Measurements from ENCODE around the gene RAD23A. TPM values are rescaled to one million over a fixed set of nuclear protein-coding genes. Genes with fewer than 3 reads are reported as not detected.

RAD23A gene
- total and polyA plus RNA-seq, 2 donors (not counting 3 experiments of a cell fraction or from before 2014, with no cell fraction given), result 66.9 to 102 TPM

- no peak overlapping the region for H3K27ac ChIP-seq (ENCODE audit: insufficient read depth, low read depth, low read length)
- no peaks in the 10 kb centered on the region for H4K20me1 ChIP-seq (replicated peaks; ENCODE audit: control insufficient read depth, extremely low read depth, insufficient read depth, low read length)
- TF ChIP-seq POLR2AphosphoS5 (IDR thresholded peaks at IDR 0.05; ENCODE audit: insufficient read depth, low read depth, low read length) (no peak), MYC (IDR thresholded peaks at IDR 0.05; ENCODE audit: low read depth, low read length) (no peak), JUN (IDR thresholded peaks at IDR 0.05; ENCODE audit: borderline replicate concordance, insufficient read depth, insufficient read length, low read depth) (no peak), MAX (IDR thresholded peaks at IDR 0.05; ENCODE audit: insufficient read depth, insufficient read length) (no peak), EZH2 (IDR thresholded peaks at IDR 0.05; ENCODE audit: borderline replicate concordance, low read depth, low read length, severe bottlenecking) (no peak), GATA2 (IDR thresholded peaks at IDR 0.05; ENCODE audit: insufficient read depth, insufficient read length, low read depth, low read length) (no peak), POLR2A (IDR thresholded peaks at IDR 0.05; ENCODE audit: low read depth, low read length) (no peak), FOS (IDR thresholded peaks at IDR 0.05; ENCODE audit: borderline replicate concordance, insufficient read depth, low read length) (no peak)
- TF ChIP-seq, protein P1, sequence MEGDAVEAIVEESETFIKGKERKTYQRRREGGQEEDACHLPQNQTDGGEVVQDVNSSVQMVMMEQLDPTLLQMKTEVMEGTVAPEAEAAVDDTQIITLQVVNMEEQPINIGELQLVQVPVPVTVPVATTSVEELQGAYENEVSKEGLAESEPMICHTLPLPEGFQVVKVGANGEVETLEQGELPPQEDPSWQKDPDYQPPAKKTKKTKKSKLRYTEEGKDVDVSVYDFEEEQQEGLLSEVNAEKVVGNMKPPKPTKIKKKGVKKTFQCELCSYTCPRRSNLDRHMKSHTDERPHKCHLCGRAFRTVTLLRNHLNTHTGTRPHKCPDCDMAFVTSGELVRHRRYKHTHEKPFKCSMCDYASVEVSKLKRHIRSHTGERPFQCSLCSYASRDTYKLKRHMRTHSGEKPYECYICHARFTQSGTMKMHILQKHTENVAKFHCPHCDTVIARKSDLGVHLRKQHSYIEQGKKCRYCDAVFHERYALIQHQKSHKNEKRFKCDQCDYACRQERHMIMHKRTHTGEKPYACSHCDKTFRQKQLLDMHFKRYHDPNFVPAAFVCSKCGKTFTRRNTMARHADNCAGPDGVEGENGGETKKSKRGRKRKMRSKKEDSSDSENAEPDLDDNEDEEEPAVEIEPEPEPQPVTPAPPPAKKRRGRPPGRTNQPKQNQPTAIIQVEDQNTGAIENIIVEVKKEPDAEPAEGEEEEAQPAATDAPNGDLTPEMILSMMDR (IDR thresholded peaks at IDR 0.05; ENCODE audit: extremely low read depth in 1 of 2, insufficient read depth in 1 of 2, low read depth in 1 of 2, low read length in 2 of 2), result no peak
- intact Hi-C loops (cut with micrococcal nuclease), result no loop called here
- POLR2A ChIA-PET, result no interaction called here
- no peak for FAIRE-seq
- BruUV-seq (replicated peaks), result no TSS peak
- peaks cover 2% of the 10 kb centered on the region for H3K4me1 ChIP-seq (ENCODE audit: control insufficient read depth, extremely low read depth, insufficient read depth, low read length)
- H3K27me3 ChIP-seq (ENCODE audit: control insufficient read depth in 2 of 2, insufficient read depth in 2 of 2, low read length in 2 of 2), result no peaks in the 10 kb centered on the region
- no peak overlapping the region for H2AFZ ChIP-seq (ENCODE audit: low read depth, low read length)
- H3K9me1 ChIP-seq (replicated peaks; ENCODE audit: control insufficient read depth, extremely low read depth, insufficient read depth, low read length), result no peaks in the 10 kb centered on the region
- H3K79me2 ChIP-seq (ENCODE audit: control insufficient read depth, insufficient read depth, low read length), result no peaks in the 10 kb centered on the region
- CTCF ChIA-PET, result no interaction called here
- DNase-seq (ENCODE audit: low read depth, low spot score), result no peak
- H3K9ac ChIP-seq (replicated peaks; ENCODE audit: extremely low read depth, insufficient read depth, low read length), result no peak overlapping the region
- no peak overlapping the region for H3K4me2 ChIP-seq (ENCODE audit: insufficient read depth, low read length)
- dilution Hi-C loops (cut with MboI; ENCODE audit: extremely low pct_ligation_motif_present, low sequenced_read_pairs), result no loop called here
- H3K4me3 ChIP-seq (replicated peaks in 1 of 3; ENCODE audit: insufficient read depth in 1 of 3, low read depth in 1 of 3, low read length in 3 of 3), result no peak overlapping the region
- H3K36me3 ChIP-seq (ENCODE audit: control insufficient read depth in 2 of 2, extremely low read depth in 1 of 2, insufficient read depth in 2 of 2, low read length in 2 of 2), result no peaks in the 10 kb centered on the region
- H3K9me3 ChIP-seq (replicated peaks; ENCODE audit: control insufficient read depth, insufficient read depth, low read length), result no peaks in the 10 kb centered on the region
Measured at GRCh38 chr19:12987781-12988180, 42.1 kb downstream of the RAD23A start.
